Tibial artery (tissue), 4 donors: ENCODE data around the gene NADSYN1.

ENCODE experiments used
- DNase-seq, 2 donors: peaks; one replicate each; pipeline ENCODE4 v3.0.0-alpha.2; 2019
- H3K27ac ChIP-seq, 2 donors: fragments of 200-600 bp; sonication (generic) in 1 of 2; 1 replicate in 1 of 2; 2 replicates in 1 of 2; pipeline ENCODE4 v1.5.1; 2018 to 2019; ENCODE audit warnings: mild to moderate bottlenecking in 1 of 2
- H3K27me3 ChIP-seq, 2 donors: fragments of 200-600 bp; sonication (generic) in 1 of 2; one replicate each; pipeline versions ENCODE4 v1.5.1 to v1.6.0; 2016 to 2019
- H3K36me3 ChIP-seq, 3 donors: fragments of 200-600 bp; sonication (generic) in 2 of 3; one replicate each; pipeline ENCODE4 v1.5.1; 2016 to 2019; ENCODE audit warnings: mild to moderate bottlenecking in 2 of 3
- H3K4me1 ChIP-seq, 4 donors: fragments of 200-600 bp; sonication (generic) in 2 of 4; 1 replicate in 3 of 4; 2 replicates in 1 of 4; pipeline ENCODE4 v1.5.1; 2016 to 2019
- H3K4me3 ChIP-seq, 2 donors: fragments of 200-600 bp; sonication (generic) in 1 of 2; 1 replicate in 1 of 2; 2 replicates in 1 of 2; pipeline ENCODE4 v1.5.1; 2018 to 2019; ENCODE audit warnings: mild to moderate bottlenecking in 2 of 2
- H3K9me3 ChIP-seq, 3 donors: fragments of 200-600 bp; sonication (generic) in 1 of 3; one replicate each; pipeline ENCODE4 v1.5.1; 2016 to 2019
- intact Hi-C: fragments of 100-400 bp; cut with DNase I; formaldehyde crosslinking; loops from one replicate; pipeline ENCODE4 v1.15.0; 2023; ENCODE audit warnings: low total_unique reads
- TF ChIP-seq, protein P1 (sequence below), 2 experiments: fragments of 200-600 bp in 1 of 2; fragments of 450-650 bp in 1 of 2; IDR thresholded peaks; one replicate each; pipeline ENCODE4 v1.5.1; 2017 to 2019; ENCODE audit warnings: antibody characterized with exemption in 2 of 2, mild to moderate bottlenecking in 1 of 2, moderate library complexity in 1 of 2

Gene NADSYN1

DNA sequence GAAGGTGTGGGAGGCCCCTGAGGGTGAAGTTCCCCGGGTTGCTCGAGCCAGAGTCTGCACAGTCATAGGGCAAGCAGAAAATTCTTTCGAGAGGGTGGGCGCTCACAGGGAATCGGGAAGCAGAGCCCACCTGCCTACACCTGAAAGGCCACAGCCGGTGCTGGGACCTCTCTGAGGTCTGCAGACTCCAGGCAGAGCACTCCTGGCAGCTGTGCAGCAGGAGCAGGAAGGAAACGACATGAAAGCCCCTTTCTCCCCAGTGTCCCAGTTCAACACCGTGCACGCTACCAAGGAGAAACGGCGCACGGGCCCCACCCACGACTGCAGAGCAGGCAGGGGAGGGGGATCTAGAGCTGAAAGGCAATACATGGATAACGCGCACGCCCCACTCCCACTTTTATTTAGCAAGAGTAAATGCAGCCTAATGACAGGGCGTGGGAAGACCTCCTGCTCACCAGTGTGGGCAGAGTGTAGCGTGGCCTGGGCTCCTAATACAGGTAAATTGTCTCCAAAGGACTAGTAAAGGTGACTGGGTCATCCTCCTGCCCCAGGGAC, 18.4 kb upstream of the NADSYN1 start:
- Histone ChIP-seq H3K9me3 (no peaks in the 10 kb centered on the region), H3K27me3 (no peaks in the 10 kb centered on the region), H3K4me1 (no peaks in the 10 kb centered on the region), H3K27ac (no peak overlapping the region), H3K36me3 (peaks cover 0 to 47% (median 36%) of the 10 kb centered on the region in 3 donors), H3K4me3 (no peak overlapping the region)
- no peak for DNase-seq
- intact Hi-C loops: no loop called here
- TF ChIP-seq, protein P1, sequence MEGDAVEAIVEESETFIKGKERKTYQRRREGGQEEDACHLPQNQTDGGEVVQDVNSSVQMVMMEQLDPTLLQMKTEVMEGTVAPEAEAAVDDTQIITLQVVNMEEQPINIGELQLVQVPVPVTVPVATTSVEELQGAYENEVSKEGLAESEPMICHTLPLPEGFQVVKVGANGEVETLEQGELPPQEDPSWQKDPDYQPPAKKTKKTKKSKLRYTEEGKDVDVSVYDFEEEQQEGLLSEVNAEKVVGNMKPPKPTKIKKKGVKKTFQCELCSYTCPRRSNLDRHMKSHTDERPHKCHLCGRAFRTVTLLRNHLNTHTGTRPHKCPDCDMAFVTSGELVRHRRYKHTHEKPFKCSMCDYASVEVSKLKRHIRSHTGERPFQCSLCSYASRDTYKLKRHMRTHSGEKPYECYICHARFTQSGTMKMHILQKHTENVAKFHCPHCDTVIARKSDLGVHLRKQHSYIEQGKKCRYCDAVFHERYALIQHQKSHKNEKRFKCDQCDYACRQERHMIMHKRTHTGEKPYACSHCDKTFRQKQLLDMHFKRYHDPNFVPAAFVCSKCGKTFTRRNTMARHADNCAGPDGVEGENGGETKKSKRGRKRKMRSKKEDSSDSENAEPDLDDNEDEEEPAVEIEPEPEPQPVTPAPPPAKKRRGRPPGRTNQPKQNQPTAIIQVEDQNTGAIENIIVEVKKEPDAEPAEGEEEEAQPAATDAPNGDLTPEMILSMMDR (IDR thresholded peaks at IDR 0.05): no peak

DNA sequence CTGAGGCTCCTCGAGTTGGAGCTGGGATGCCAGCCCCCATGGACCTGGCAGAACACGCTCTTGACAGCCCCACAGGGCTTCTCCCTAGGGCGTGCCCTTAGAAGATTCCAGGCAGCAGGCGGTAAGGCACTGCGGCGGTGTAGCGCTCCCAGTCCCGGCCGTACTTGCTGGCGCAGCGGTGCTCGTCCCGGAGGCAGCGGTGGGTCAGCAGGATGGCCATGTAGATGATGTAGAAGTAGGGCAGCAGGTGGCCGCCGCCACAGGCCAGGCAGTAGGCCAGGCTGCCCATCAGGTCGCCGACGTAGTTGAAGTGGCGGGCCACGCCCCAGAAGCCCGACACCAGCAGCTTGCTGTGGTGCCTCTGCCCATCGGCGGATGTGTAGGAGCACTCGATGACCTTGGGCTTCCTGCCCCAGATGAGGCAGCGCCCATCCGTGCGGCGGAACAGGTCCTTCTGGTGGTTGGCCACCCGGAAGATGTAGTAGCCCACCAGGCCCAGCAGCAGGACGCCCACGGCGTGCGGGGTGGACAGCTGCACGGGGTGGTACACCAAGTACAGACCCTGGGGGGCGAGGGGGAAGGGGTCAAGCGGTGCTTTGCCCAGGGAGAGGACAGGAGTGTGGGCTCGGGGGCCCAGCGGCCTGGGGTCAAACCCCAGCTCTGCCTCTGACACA, 17.6 kb upstream of the NADSYN1 start:
- no peaks in the 10 kb centered on the region for H3K4me1 ChIP-seq
- H3K27me3 ChIP-seq: no peaks in the 10 kb centered on the region
- peaks cover 0 to 55% (median 43%) of the 10 kb centered on the region in 3 donors for H3K36me3 ChIP-seq
- no peak overlapping the region for H3K4me3 ChIP-seq
- no peak for DNase-seq
- no peaks in the 10 kb centered on the region for H3K9me3 ChIP-seq
- no peak overlapping the region for H3K27ac ChIP-seq
- intact Hi-C loops: no loop called here
- TF ChIP-seq, protein P1 (IDR thresholded peaks at IDR 0.05): no peak

DNA sequence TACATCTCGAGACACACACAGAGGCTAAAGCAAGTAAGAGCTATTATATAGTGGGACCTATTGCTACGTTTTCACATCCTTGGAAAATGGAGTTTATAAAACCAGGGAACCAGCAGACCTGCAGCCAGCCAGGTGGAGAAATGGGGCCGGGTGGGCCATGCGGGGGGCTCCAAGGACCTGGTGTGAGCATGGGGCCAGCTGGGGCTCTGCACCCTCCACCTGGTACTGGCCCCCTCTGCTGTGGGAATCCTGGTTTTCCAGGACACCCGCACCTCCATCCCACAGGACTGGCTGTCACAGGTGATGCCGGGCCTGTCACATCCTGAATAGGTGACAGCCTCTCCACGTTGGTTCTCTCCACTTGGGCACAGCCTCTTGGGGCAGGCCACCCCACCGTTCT, 16.1 kb upstream of the NADSYN1 start:
- DNase-seq: no peak
- no peak overlapping the region for H3K4me3 ChIP-seq
- no peaks in the 10 kb centered on the region for H3K9me3 ChIP-seq
- H3K27ac ChIP-seq: no peak overlapping the region
- no peaks in the 10 kb centered on the region for H3K27me3 ChIP-seq
- TF ChIP-seq, protein P1 (IDR thresholded peaks at IDR 0.05): no peak
- H3K4me1 ChIP-seq: no peaks in the 10 kb centered on the region
- intact Hi-C loops: no loop called here
- H3K36me3 ChIP-seq: peaks cover 0 to 69% (median 56%) of the 10 kb centered on the region in 3 donors

DNA sequence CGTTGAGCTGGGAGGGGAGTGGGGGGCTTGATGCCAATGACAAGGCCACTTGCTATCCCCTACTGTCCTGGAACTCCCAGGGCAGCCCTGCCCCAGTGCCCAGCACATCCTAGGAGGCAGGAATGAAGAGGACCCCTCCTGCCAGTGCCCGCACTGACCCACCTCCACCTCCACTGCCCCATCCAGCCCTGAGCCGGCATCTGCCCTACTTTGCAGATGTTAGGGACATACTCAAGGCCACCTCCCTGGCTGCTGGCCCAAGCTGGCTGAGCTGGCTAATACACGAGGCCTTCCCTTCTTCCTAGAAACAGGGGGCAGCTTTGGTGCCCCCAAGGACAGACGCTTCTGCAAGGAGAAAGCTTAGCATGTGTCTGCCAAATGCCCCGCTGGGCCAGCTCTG, 15.6 kb upstream of the NADSYN1 start:
- Histone ChIP-seq H3K36me3 (peaks cover 0 to 75% (median 60%) of the 10 kb centered on the region in 3 donors), H3K27ac (no peak overlapping the region), H3K9me3 (no peaks in the 10 kb centered on the region), H3K27me3 (no peaks in the 10 kb centered on the region), H3K4me3 (no peak overlapping the region), H3K4me1 (no peaks in the 10 kb centered on the region)
- intact Hi-C loops: no loop called here
- TF ChIP-seq, protein P1 (IDR thresholded peaks at IDR 0.05): no peak
- DNase-seq: no peak

DNA sequence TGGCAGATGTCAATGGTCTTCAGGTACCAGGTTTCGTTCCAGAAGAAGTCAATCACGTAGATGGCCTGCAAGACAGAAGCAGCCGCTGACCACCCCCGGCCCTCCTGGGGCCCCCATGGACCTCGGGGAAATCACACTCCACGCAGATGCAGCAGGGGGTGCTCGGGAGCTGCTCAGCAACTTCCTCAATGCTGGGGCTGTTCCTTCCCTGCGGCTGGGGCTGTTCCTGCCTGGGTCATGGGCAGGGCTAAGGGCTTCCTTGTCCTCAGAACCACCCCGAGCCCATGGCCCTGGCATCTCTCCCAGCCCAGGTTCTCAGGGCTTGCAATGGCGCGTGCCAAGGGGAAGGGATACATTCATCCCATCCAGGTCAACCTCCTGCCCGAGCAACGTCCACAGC, 15.1 kb upstream of the NADSYN1 start:
- intact Hi-C loops: no loop called here
- TF ChIP-seq, protein P1 (IDR thresholded peaks at IDR 0.05): no peak
- no peak overlapping the region for H3K4me3 ChIP-seq
- no peaks in the 10 kb centered on the region for H3K27me3 ChIP-seq
- no peak for DNase-seq
- no peaks in the 10 kb centered on the region for H3K9me3 ChIP-seq
- no peaks in the 10 kb centered on the region for H3K4me1 ChIP-seq
- H3K36me3 ChIP-seq: peaks cover 0 to 80% (median 63%) of the 10 kb centered on the region in 3 donors
- no peak overlapping the region for H3K27ac ChIP-seq
